ENCODE results near the gene KCNT1.

GRCh38 chr9:135749171-135750045 lies 47.4 kb downstream of the KCNT1 start:
- TF ChIP-seq CTCF (IDR thresholded peaks at IDR 0.05; ENCODE audit: insufficient read depth, low read depth, low read length): no peak
- no peak for TF ChIP-seq EZH2 (IDR thresholded peaks at IDR 0.05; ENCODE audit: insufficient read depth, low read length)
